ENCODE results near the gene DTNB.

DTNB gene

DNA sequence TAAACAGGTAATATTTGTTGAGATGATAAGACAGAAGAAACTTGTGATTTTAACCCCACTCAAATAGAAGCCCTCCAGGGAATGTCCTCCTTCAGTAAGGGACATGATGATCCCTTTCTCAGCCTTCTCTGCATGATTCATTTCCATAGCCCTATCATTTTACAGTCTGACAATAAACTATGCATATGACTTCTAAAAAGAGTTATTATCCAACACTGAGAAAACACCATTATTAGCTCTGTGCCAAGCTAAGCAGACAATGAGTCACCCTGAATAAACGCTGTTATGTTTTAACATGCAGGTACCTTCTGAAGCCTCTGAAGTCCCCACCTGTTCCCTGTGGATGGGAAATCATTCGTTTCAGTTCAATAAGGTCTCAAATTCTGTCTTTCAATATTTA is 54.7 kb downstream of the DTNB start:
- TF ChIP-seq FOXP2 (optimal IDR thresholded peaks at IDR 0.05; ENCODE audit: borderline replicate concordance, extremely low read depth, extremely low read length, insufficient read depth): no peak
- TF ChIP-seq SIN3A (IDR thresholded peaks at IDR 0.05; ENCODE audit: borderline replicate concordance, insufficient read depth, low read length): no peak
- TF ChIP-seq, protein P1, sequence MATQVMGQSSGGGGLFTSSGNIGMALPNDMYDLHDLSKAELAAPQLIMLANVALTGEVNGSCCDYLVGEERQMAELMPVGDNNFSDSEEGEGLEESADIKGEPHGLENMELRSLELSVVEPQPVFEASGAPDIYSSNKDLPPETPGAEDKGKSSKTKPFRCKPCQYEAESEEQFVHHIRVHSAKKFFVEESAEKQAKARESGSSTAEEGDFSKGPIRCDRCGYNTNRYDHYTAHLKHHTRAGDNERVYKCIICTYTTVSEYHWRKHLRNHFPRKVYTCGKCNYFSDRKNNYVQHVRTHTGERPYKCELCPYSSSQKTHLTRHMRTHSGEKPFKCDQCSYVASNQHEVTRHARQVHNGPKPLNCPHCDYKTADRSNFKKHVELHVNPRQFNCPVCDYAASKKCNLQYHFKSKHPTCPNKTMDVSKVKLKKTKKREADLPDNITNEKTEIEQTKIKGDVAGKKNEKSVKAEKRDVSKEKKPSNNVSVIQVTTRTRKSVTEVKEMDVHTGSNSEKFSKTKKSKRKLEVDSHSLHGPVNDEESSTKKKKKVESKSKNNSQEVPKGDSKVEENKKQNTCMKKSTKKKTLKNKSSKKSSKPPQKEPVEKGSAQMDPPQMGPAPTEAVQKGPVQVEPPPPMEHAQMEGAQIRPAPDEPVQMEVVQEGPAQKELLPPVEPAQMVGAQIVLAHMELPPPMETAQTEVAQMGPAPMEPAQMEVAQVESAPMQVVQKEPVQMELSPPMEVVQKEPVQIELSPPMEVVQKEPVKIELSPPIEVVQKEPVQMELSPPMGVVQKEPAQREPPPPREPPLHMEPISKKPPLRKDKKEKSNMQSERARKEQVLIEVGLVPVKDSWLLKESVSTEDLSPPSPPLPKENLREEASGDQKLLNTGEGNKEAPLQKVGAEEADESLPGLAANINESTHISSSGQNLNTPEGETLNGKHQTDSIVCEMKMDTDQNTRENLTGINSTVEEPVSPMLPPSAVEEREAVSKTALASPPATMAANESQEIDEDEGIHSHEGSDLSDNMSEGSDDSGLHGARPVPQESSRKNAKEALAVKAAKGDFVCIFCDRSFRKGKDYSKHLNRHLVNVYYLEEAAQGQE (IDR thresholded peaks at IDR 0.05; ENCODE audit: insufficient read depth in 1 of 2, low read depth in 2 of 2, low read length in 2 of 2): no peak
- no peak for TF ChIP-seq TAF1 (IDR thresholded peaks at IDR 0.05; ENCODE audit: borderline replicate concordance, insufficient read depth, low read length)
- TF ChIP-seq POLR2AphosphoS5 (IDR thresholded peaks at IDR 0.05; ENCODE audit: low read depth, low read length): no peak

DNA sequence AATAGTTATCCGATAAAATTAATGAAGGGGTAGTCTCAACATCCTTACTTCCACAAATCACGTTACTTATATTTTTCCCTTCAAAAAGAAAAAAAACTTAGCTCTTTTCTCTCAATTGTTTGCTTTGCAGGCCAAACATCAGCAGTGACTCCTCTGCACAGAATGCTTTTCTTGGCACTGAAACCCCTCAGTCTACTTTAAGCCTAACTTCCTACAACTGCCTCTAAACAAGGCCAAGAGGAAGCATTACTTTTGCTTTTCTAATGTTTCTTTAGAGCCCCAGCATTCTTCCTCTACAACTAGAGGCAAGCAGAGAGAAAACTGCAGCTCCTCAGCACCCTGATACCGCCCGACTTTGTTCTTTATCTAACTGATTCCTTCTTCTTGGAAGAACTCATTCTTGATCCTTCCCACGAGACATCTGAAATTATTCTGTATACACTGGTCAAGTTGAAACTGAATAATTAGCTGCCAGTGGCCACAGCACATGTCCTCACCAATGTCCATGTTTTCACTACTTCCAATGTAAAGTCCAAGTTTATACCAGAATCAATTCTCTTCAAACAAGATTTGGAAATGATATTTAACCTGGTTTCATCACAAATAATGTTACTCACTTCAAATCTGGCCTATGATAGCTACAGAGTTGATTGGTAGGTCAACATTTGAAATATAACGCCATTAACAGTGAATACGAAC is 55.3 kb downstream of the DTNB start:
- TF ChIP-seq, protein P1 (IDR thresholded peaks at IDR 0.05; ENCODE audit: insufficient read depth in 1 of 2, low read depth in 2 of 2, low read length in 2 of 2): 0 out of 4 replicates have a peak, but pooled peaks of 1 of the 2 experiments have one; percentile 24
- TF ChIP-seq POLR2AphosphoS5 (IDR thresholded peaks at IDR 0.05; ENCODE audit: low read depth, low read length) (no peak), FOXP2 (optimal IDR thresholded peaks at IDR 0.05; ENCODE audit: borderline replicate concordance, extremely low read depth, extremely low read length, insufficient read depth) (no peak), TAF1 (IDR thresholded peaks at IDR 0.05; ENCODE audit: borderline replicate concordance, insufficient read depth, low read length) (no peak), SIN3A (IDR thresholded peaks at IDR 0.05; ENCODE audit: borderline replicate concordance, insufficient read depth, low read length) (peak; percentile 71; the same call in 1 of the 2 replicates)

DNA sequence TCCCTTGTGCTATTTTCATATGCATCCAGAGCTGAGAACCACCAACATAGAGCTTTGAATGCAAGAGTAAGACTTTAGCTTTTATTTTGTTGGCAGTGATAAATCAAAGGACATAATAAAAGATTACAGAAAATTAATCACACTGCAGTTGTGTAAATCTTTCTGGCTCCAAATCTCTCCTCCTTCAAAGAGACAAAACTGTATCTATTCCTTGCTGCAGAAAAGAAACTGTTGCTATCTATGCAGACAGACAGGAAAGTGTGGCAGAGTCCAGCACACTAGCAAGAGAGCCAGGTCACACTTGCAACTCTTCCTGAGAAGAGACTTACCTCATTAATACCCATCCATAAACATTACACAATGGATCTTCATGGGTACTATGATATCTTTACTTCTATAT is 57.5 kb downstream of the DTNB start:
- TF ChIP-seq, protein P1 (IDR thresholded peaks at IDR 0.05; ENCODE audit: insufficient read depth in 1 of 2, low read depth in 2 of 2, low read length in 2 of 2): no peak
- TF ChIP-seq POLR2AphosphoS5 (IDR thresholded peaks at IDR 0.05; ENCODE audit: low read depth, low read length): no peak
- TF ChIP-seq TAF1 (IDR thresholded peaks at IDR 0.05; ENCODE audit: borderline replicate concordance, insufficient read depth, low read length): no peak
- TF ChIP-seq SIN3A (IDR thresholded peaks at IDR 0.05; ENCODE audit: borderline replicate concordance, insufficient read depth, low read length): no peak
- TF ChIP-seq FOXP2 (optimal IDR thresholded peaks at IDR 0.05; ENCODE audit: borderline replicate concordance, extremely low read depth, extremely low read length, insufficient read depth): no peak

DNA sequence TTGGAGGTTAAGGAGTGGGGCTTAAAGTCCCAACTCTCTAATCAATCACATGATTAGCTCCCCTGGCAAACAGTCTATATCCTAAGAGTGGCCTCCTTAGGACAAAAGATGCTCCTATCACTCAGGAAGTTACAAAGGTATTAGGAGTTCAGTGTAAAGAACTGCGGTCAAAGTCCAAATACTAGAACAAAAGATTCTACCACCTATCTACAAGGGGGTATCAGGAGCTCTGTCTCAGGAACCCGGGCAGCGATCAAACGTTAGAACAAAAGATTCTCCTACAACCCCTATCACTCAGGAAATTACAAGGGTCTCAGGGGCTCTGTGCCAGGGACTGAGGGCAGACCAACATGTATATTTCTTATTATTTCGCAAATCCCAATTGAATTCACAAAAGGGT is 58.0 kb downstream of the DTNB start:
- TF ChIP-seq, protein P1 (IDR thresholded peaks at IDR 0.05; ENCODE audit: insufficient read depth in 1 of 2, low read depth in 2 of 2, low read length in 2 of 2): no peak
- TF ChIP-seq SIN3A (IDR thresholded peaks at IDR 0.05; ENCODE audit: borderline replicate concordance, insufficient read depth, low read length) (no peak), POLR2AphosphoS5 (IDR thresholded peaks at IDR 0.05; ENCODE audit: low read depth, low read length) (no peak), TAF1 (IDR thresholded peaks at IDR 0.05; ENCODE audit: borderline replicate concordance, insufficient read depth, low read length) (no peak), FOXP2 (optimal IDR thresholded peaks at IDR 0.05; ENCODE audit: borderline replicate concordance, extremely low read depth, extremely low read length, insufficient read depth) (no peak)

Measured in PFSK-1 (cell line).